Kidney (tissue), 14 donors: Measurements from ENCODE around the gene ANKRD35. TPM values are rescaled to one million over a fixed set of nuclear protein-coding genes. Genes with fewer than 3 reads are reported as not detected.

Experiments used
- DNase-seq, 5 donors: peaks; one replicate each; pipeline ENCODE4 v3.0.0-alpha.2; 2013 to 2020
- FAIRE-seq: peaks from 2 replicates; lab custom pipeline; 2012; peaks lifted over from hg19 to GRCh38; lab: Jason Lieb, UNC
- H3K27ac ChIP-seq, 2 donors: one replicate each; pipeline ENCODE4 v1.7.0; 2013; ENCODE audit warnings: low read depth in 2 of 2, low read length in 2 of 2, inconsistent platforms in 1 of 2
- H3K27me3 ChIP-seq: one replicate; pipeline ENCODE4 v1.7.1; 2013; ENCODE audit warnings: low read length, inconsistent platforms; ENCODE audit not compliant: control insufficient read depth, insufficient read depth
- H3K36me3 ChIP-seq, 3 donors: one replicate each; pipeline versions ENCODE4 v1.7.0 to v1.7.1; 2013; ENCODE audit warnings: low read length in 3 of 3, control low read depth in 1 of 3, inconsistent platforms in 1 of 3; ENCODE audit not compliant: insufficient read depth in 3 of 3, control insufficient read depth in 2 of 3
- H3K4me1 ChIP-seq, 3 donors: one replicate each; pipeline versions ENCODE4 v1.7.0 to v1.7.1; 2013; ENCODE audit warnings: low read length in 3 of 3, inconsistent platforms in 1 of 3, low read depth in 1 of 3; ENCODE audit not compliant: control insufficient read depth in 2 of 3, insufficient read depth in 2 of 3
- H3K4me3 ChIP-seq, 3 donors: one replicate each; pipeline versions ENCODE4 v1.7.0 to v1.8.1; 2013; ENCODE audit warnings: low read length in 3 of 3, control low read depth in 1 of 3, inconsistent platforms in 1 of 3
- H3K9ac ChIP-seq, 3 donors: one replicate each; pipeline versions ENCODE4 v1.7.0 to v1.7.1; 2013; ENCODE audit warnings: low read length in 3 of 3, control low read depth in 1 of 3, inconsistent platforms in 1 of 3
- H3K9me3 ChIP-seq, 3 donors: one replicate each; pipeline versions ENCODE4 v1.7.0 to v1.7.1; 2013; ENCODE audit warnings: low read length in 3 of 3, control low read depth in 1 of 3, inconsistent platforms in 1 of 3; ENCODE audit not compliant: control insufficient read depth in 2 of 3, insufficient read depth in 1 of 3
- CTCF ChIP-seq: IDR thresholded peaks from 3 replicates; pipeline ENCODE4 v1.5.1; 2012; ENCODE audit warnings: mild to moderate bottlenecking, moderate library complexity, borderline replicate concordance; ENCODE audit not compliant: insufficient read depth; ENCODE audit errors: extremely low read depth
- intact Hi-C: fragments of 100-400 bp; cut with DNase I; formaldehyde crosslinking; loops from one replicate; pipeline ENCODE4 v1.11.1; 2022
- polyA plus RNA-seq: library from polyadenylated mRNA; stranded (reverse); fragments of 350-450 nt; fragmentation: Illumina TruSeq; extraction: RNeasy Lipid Tissue Mini Kit (QIAGEN cat#74804); gene quantifications from one replicate; pipeline ENCODE4 v1.2.3, GENCODE V29; 2014; ENCODE audit warnings: low read depth, low replicate concordance; ENCODE audit not compliant: insufficient read depth
- total RNA-seq: library from RNA; stranded (reverse); fragmentation: NEBNext Ultra II Directional; extraction: Animal tissue kit (Norgen Biotek cat#: 25700); gene quantifications from one replicate; pipeline ENCODE4 v1.2.1, GENCODE V29; 2021
- donor health status: control.
- donor health status: control.
- donor health status: control.
- donor health status: control.
- donor health status: control.
- donor health status: DM: yes; HTN: yes; CAD: no.
- donor health status: Normal renal cell carcinoma (clear cell type).

The ANKRD35 gene
- total and polyA plus RNA-seq, 2 donors from 2014 or later = 0.71 to 1.2 TPM

GRCh38 chr1:145916745-145917144 is 31.1 kb upstream of the ANKRD35 start:
- no peak for DNase-seq
- FAIRE-seq = no peak
- peaks cover 4 to 22% (median 5%) of the 10 kb centered on the region in 3 donors for H3K4me1 ChIP-seq

DNA sequence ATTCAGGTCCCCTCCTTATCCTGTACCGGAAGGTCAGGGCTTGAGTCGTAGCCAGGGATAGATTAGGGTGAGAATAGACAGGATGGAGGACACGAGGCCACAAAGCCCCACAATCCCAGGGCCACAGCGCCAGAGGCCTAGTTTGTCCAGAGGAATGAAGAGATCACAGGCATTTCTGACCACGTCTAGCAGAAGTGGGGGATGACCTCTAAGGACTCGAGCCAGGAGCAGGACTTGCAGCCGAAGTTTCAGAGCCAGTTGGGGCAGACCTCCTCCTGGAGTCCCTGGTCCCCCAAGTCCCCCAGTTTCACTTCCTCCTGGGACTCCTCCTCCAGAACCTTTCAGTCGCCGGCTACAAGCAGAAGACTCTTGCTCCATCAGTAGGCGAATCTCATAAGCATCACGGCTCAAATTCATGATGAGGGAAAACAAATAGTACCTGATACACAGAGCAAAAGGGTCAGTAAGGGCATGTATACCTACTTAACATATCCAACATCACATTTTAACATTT is 26.5 kb upstream of the ANKRD35 start:
- H3K36me3 ChIP-seq = peaks cover 2 to 22% (median 8%) of the 10 kb centered on the region in 3 donors
- intact Hi-C loops = no loop called here
- DNase-seq (no peak), FAIRE-seq (no peak)
- H3K27me3 ChIP-seq = no peaks in the 10 kb centered on the region
- H3K9me3 ChIP-seq = no peaks in the 10 kb centered on the region
- no peak overlapping the region for H3K4me3 ChIP-seq
- TF ChIP-seq CTCF = no peak
- no peak overlapping the region for H3K27ac ChIP-seq
- H3K4me1 ChIP-seq = peaks cover 0 to 6% (median 3%) of the 10 kb centered on the region in 3 donors
- H3K9ac ChIP-seq = no peak overlapping the region

More at GRCh38 chr1:145916745-145917144, 31.1 kb upstream of the ANKRD35 start:
- H3K27me3 ChIP-seq = no peaks in the 10 kb centered on the region
- no peak for TF ChIP-seq CTCF
- no peak overlapping the region for H3K4me3 ChIP-seq
- peaks cover 2 to 12% (median 6%) of the 10 kb centered on the region in 3 donors for H3K36me3 ChIP-seq
- no peak overlapping the region for H3K27ac ChIP-seq
- H3K9ac ChIP-seq = no peak overlapping the region
- intact Hi-C loops = no loop called here
- no peaks in the 10 kb centered on the region for H3K9me3 ChIP-seq

- H3K36me3 ChIP-seq = peaks cover 0 to 22% (median 8%) of the 10 kb centered on the region in 3 donors
- no peak overlapping the region for H3K4me3 ChIP-seq
- no peak overlapping the region for H3K9ac ChIP-seq
- no peak overlapping the region for H3K27ac ChIP-seq
- H3K4me1 ChIP-seq = peaks cover 0 to 4% (median 3%) of the 10 kb centered on the region in 3 donors
- DNase-seq (no peak), FAIRE-seq (no peak)
- intact Hi-C loops = no loop called here
- TF ChIP-seq CTCF = no peak
- no peaks in the 10 kb centered on the region for H3K9me3 ChIP-seq
- no peaks in the 10 kb centered on the region for H3K27me3 ChIP-seq
Measured at GRCh38 chr1:145908653-145909052, 23.0 kb upstream of the ANKRD35 start.
